SK-N-SH (cell line): ENCODE results near the gene SORBS1. TPM values are rescaled to one million over a fixed set of nuclear protein-coding genes. Genes with fewer than 3 reads are reported as not detected.

Experiments
- CTCF ChIA-PET: fragments of 300-600, 350-600 bp; formaldehyde crosslinking; extraction: SDS; loops from one replicate; lab custom pipeline; 2021; lab: Yijun Ruan, JAX
- POLR2A ChIA-PET: fragments of 350-600 bp; sonication (Branson Sonifier 250); formaldehyde crosslinking; extraction: SDS; loops from one replicate; lab custom pipeline; 2020; ENCODE audit warnings: antibody characterized with exemption, inconsistent platforms; lab: Yijun Ruan, JAX
- DNase-seq: peaks from one replicate; pipeline ENCODE4 v3.0.0; 2012
- H2AFZ ChIP-seq: fragments of 200-600 bp; sonication (generic); 2 replicates; pipeline ENCODE4 v1.8.1; 2016; ENCODE audit warnings: antibody characterized with exemption, mild to moderate bottlenecking, low read depth
- H3F3A ChIP-seq: fragments of 200-600 bp; sonication (generic); replicated peaks from 2 replicates; pipeline ENCODE3; 2016; ENCODE audit warnings: antibody characterized with exemption, mild to moderate bottlenecking; ENCODE audit not compliant: insufficient read depth
- H3K27ac ChIP-seq, 2 experiments: fragments of 200-500 bp in 1 of 2; fragments of 200-600 bp in 1 of 2; sonication (Bioruptor generic) in 1 of 2; sonication (generic), shearing (Covaris generic) in 1 of 2; 2 replicates each; pipeline versions ENCODE4 v1.5.1 to v1.6.1; 2014 to 2016; ENCODE audit warnings: low read depth in 2 of 2, inconsistent platforms in 1 of 2, low read length in 1 of 2, mild to moderate bottlenecking in 1 of 2, mixed read lengths in 1 of 2
- H3K27me3 ChIP-seq: fragments of 200-600 bp; sonication (generic), shearing (Covaris generic); 2 replicates; pipeline ENCODE4 v1.6.1; 2016; ENCODE audit warnings: mixed run types; ENCODE audit not compliant: insufficient read depth
- H3K36me3 ChIP-seq, 2 experiments: fragments of 200-500 bp in 1 of 2; fragments of 200-600 bp in 1 of 2; sonication (Bioruptor generic) in 1 of 2; sonication (generic) in 1 of 2; replicated peaks in 1 of 2; 2 replicates each; pipeline versions ENCODE3 to v1.5.1; 2014 to 2016; ENCODE audit warnings: low read length in 1 of 2, mild to moderate bottlenecking in 1 of 2; ENCODE audit not compliant: insufficient read depth in 2 of 2, control insufficient read depth in 1 of 2
- H3K4me1 ChIP-seq, 2 experiments: fragments of 200-500 bp in 1 of 2; fragments of 200-600 bp in 1 of 2; sonication (Bioruptor generic) in 1 of 2; sonication (generic), shearing (Covaris generic) in 1 of 2; 2 replicates each; pipeline versions ENCODE4 v1.5.1 to v1.6.1; 2014 to 2016; ENCODE audit warnings: low read depth in 1 of 2, low read length in 1 of 2, mixed run types in 1 of 2; ENCODE audit not compliant: insufficient read depth in 2 of 2, control insufficient read depth in 1 of 2
- H3K4me2 ChIP-seq: fragments of 200-600 bp; sonication (generic), shearing (Covaris generic); 2 replicates; pipeline ENCODE4 v1.6.1; 2017; ENCODE audit warnings: mixed run types
- H3K4me3 ChIP-seq, 2 experiments: fragments of 200-500 bp in 1 of 2; fragments of 200-600 bp in 1 of 2; sonication (Bioruptor generic) in 1 of 2; sonication (generic), shearing (Covaris generic) in 1 of 2; 2 replicates each; pipeline versions ENCODE4 v1.5.1 to v1.8.1; 2014 to 2016; ENCODE audit warnings: low read depth in 2 of 2, inconsistent platforms in 1 of 2, low read length in 1 of 2, mild to moderate bottlenecking in 1 of 2, mixed read lengths in 1 of 2, moderate library complexity in 1 of 2
- H3K79me2 ChIP-seq: fragments of 200-600 bp; sonication (generic); 2 replicates; pipeline ENCODE4 v1.8.1; 2017; ENCODE audit warnings: mild to moderate bottlenecking; ENCODE audit not compliant: insufficient read depth
- H3K9ac ChIP-seq: fragments of 200-600 bp; sonication (generic); 2 replicates; pipeline ENCODE4 v1.6.1; 2017; ENCODE audit warnings: mixed run types
- H3K9me2 ChIP-seq: fragments of 200-600 bp; sonication (generic); 2 replicates; pipeline ENCODE4 v1.6.1; 2017; ENCODE audit warnings: mixed run types
- H3K9me3 ChIP-seq: fragments of 200-600 bp; sonication (generic); 2 replicates; pipeline ENCODE4 v1.6.1; 2017; ENCODE audit warnings: mixed run types, mild to moderate bottlenecking, moderate library complexity
- H4K20me1 ChIP-seq: fragments of 200-600 bp; sonication (generic); 2 replicates; pipeline ENCODE4 v1.6.1; 2017; ENCODE audit warnings: mild to moderate bottlenecking, mixed run types; ENCODE audit not compliant: insufficient read depth
- CHD2 ChIP-seq: fragments of 150-350 bp; IDR thresholded peaks from 2 replicates; pipeline ENCODE4 v1.6.1; 2018; ENCODE audit warnings: low read length; ENCODE audit not compliant: partially characterized antibody
- ELF1 ChIP-seq: IDR thresholded peaks from 2 replicates; pipeline ENCODE4 v1.4.0; 2012
- EP300 ChIP-seq, 2 experiments: IDR thresholded peaks; 2 replicates each; pipeline versions ENCODE4 v1.4.0 to v1.6.1; 2012; ENCODE audit warnings: borderline replicate concordance in 1 of 2, low read depth in 1 of 2, low read length in 1 of 2
- FOXJ3 ChIP-seq: sonication (generic); formaldehyde crosslinking; IDR thresholded peaks from 2 replicates; pipeline ENCODE4 v1.5.1; 2020; ENCODE audit warnings: mild to moderate bottlenecking, missing genetic modification reagents
- FOXM1 ChIP-seq: IDR thresholded peaks from 2 replicates; pipeline ENCODE4 v1.4.0; 2012; ENCODE audit warnings: low read depth, mild to moderate bottlenecking
- GATA2 ChIP-seq: sonication (generic); formaldehyde crosslinking; IDR thresholded peaks from 2 replicates; pipeline ENCODE4 v1.5.0; 2020; ENCODE audit warnings: mild to moderate bottlenecking, missing genetic modification reagents
- JUND ChIP-seq: IDR thresholded peaks from 2 replicates; pipeline ENCODE4 v1.4.0; 2012
- MEF2A ChIP-seq: IDR thresholded peaks from 2 replicates; pipeline ENCODE4 v1.4.0; 2012; ENCODE audit warnings: low read depth, borderline replicate concordance
- MXI1 ChIP-seq: IDR thresholded peaks from 2 replicates; pipeline ENCODE4 v1.6.1; 2012; ENCODE audit warnings: mild to moderate bottlenecking, low read depth, low read length, improper control_type of control experiment
- NFIC ChIP-seq: IDR thresholded peaks from 2 replicates; pipeline ENCODE4 v1.4.0; 2012; ENCODE audit warnings: borderline replicate concordance
- POLR2AphosphoS5 ChIP-seq: IDR thresholded peaks from 2 replicates; pipeline ENCODE4 v1.6.1; 2012; ENCODE audit warnings: low read depth, low read length
- RAD21 ChIP-seq: IDR thresholded peaks from 2 replicates; pipeline ENCODE4 v1.6.1; 2012; ENCODE audit warnings: mild to moderate bottlenecking, low read length
- RCOR1 ChIP-seq: fragments of 150-350 bp; IDR thresholded peaks from 2 replicates; pipeline ENCODE4 v1.6.1; 2017; ENCODE audit warnings: antibody characterized with exemption, low read length
- RXRA ChIP-seq: IDR thresholded peaks from 2 replicates; pipeline ENCODE4 v1.4.0; 2012; ENCODE audit warnings: low read depth, mild to moderate bottlenecking, borderline replicate concordance
- SIN3A ChIP-seq: IDR thresholded peaks from 2 replicates; pipeline ENCODE4 v1.6.1; 2012; ENCODE audit warnings: low read depth, mild to moderate bottlenecking, low read length, moderate library complexity, borderline replicate concordance
- TAF1 ChIP-seq: IDR thresholded peaks from 2 replicates; pipeline ENCODE4 v1.6.1; 2012; ENCODE audit warnings: low read depth, mild to moderate bottlenecking, low read length, moderate library complexity, borderline replicate concordance
- TCF12 ChIP-seq: IDR thresholded peaks from 2 replicates; pipeline ENCODE4 v1.4.0; 2012
- TEAD4 ChIP-seq: IDR thresholded peaks from 2 replicates; pipeline ENCODE4 v1.4.0; 2012; ENCODE audit warnings: mild to moderate bottlenecking, borderline replicate concordance; ENCODE audit not compliant: insufficient read depth
- WGBS: methylation state at CpG from one replicate; pipeline ENCODE4 v1.1.6; 2017; ENCODE audit warnings: low lambda C conversion rate; 5-methylcytosine and 5-hydroxymethylcytosine counted together
- polyA plus RNA-seq, 3 experiments: library from polyadenylated mRNA; depleted of rRNA; stranded (reverse); fragments of >200 nt; gene quantifications; 2 replicates each; pipeline ENCODE4 v1.2.3, GENCODE V29; 2012
- TF ChIP-seq, protein P1 (sequence below): fragments of 150-350 bp; IDR thresholded peaks from 2 replicates; pipeline ENCODE4 v1.6.1; 2017; ENCODE audit warnings: antibody characterized with exemption, low read length, low read depth, borderline replicate concordance
- TF ChIP-seq, protein P2 (sequence below): IDR thresholded peaks from 2 replicates; pipeline ENCODE4 v1.4.0; 2012; ENCODE audit warnings: low read depth
- TF ChIP-seq, protein P3 (sequence below): fragments of 150-350 bp; IDR thresholded peaks from 2 replicates; pipeline ENCODE4 v1.6.1; 2016; ENCODE audit warnings: mild to moderate bottlenecking, low read depth, low read length
- TF ChIP-seq, protein P4 (sequence below): IDR thresholded peaks from 2 replicates; pipeline ENCODE4 v1.6.1; 2012; ENCODE audit warnings: mild to moderate bottlenecking, low read depth, low read length, moderate library complexity
- TF ChIP-seq, protein P5 (sequence below): IDR thresholded peaks from 2 replicates; pipeline ENCODE4 v1.4.0; 2012; ENCODE audit warnings: low read depth, borderline replicate concordance

The SORBS1 gene
- polyA plus RNA-seq, 1 of the 3 experiments (the other 2 are of a cell fraction) = 0.36 TPM

DNA sequence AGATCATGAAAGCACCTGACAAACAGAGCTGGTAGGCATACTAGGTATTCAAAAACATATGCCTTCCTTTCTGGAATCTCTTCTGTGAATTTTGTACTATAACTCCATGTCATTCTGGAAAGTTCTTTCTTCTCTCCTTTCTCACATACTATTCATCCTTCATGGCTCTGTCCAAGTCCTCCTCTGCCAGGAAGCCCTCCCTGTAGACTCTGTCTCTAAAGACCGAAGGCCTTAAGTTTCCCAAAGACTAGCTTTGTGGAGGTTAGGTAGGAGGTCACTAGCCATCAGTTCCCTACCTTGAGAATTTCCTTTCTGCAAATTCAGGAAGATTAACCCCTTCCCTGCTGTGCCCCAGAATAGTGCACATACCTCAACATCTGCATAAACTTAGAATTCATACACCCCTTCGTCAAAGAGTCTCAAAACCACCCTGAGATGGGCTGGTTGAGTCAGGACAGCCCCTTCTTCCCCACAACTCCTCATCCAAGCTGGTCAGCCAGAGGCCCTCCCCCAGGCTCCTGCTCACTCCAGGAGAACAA is 20.6 kb downstream of the SORBS1 start (continued):
- TF ChIP-seq EP300 (IDR thresholded peaks at IDR 0.05; ENCODE audit: borderline replicate concordance in 1 of 2, low read depth in 1 of 2, low read length in 1 of 2) = no peak
- TF ChIP-seq, protein P1, sequence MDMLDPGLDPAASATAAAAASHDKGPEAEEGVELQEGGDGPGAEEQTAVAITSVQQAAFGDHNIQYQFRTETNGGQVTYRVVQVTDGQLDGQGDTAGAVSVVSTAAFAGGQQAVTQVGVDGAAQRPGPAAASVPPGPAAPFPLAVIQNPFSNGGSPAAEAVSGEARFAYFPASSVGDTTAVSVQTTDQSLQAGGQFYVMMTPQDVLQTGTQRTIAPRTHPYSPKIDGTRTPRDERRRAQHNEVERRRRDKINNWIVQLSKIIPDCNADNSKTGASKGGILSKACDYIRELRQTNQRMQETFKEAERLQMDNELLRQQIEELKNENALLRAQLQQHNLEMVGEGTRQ = no peak
- no peak for TF ChIP-seq TEAD4
- TF ChIP-seq POLR2AphosphoS5 = no peak

DNA sequence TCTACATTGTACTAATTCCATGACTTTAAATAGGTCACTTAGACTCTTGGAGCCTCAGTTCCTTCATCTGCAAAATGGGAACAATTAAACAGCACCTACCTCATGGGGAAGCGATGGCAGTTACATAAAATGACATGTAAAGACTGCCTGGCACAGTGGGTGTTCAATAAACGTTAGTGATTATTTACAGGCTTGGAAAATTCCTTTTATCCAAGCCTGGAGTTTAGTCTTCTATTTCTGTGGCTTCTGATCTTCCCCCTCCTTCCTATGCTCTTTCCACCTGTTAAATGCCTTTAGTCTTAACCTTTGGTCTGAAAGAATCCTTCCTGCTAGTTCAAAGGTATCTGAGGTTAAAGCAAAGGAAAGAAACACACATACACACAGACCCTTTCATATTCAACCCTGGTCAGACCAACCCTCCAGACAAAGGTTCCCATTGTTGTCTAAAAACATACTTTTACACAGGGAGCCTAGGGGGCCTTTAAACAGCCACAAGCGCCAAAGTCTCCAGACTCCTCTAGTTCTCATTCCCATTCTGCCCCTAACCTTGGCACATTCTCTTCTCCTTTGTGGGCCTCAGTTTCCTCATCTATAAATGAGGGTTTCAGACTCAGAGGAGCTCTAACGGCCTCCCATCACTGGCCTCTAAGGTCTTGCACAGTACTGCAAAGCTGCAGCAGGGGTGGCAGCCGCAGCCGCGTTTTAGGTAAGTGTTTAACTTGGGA is 21.4 kb downstream of the SORBS1 start:
- H3K36me3 ChIP-seq = no peaks in the 10 kb centered on the region
- no peaks in the 10 kb centered on the region for H3K79me2 ChIP-seq
- no peaks in the 10 kb centered on the region for H4K20me1 ChIP-seq
- no peaks in the 10 kb centered on the region for H3K4me1 ChIP-seq
- CTCF ChIA-PET = no interaction called here
- POLR2A ChIA-PET = no interaction called here
- no peaks in the 10 kb centered on the region for H3F3A ChIP-seq
- no peak overlapping the region for H3K4me2 ChIP-seq
- DNase-seq = no peak
- H3K9ac ChIP-seq = no peak overlapping the region
- H3K27ac ChIP-seq = no peak overlapping the region
- no peaks in the 10 kb centered on the region for H3K9me3 ChIP-seq
- no peak overlapping the region for H3K4me3 ChIP-seq
- 72% methylated on average over 7 of the region's 7 CpGs for WGBS
- no peak overlapping the region for H2AFZ ChIP-seq
- no peaks in the 10 kb centered on the region for H3K9me2 ChIP-seq
- no peaks in the 10 kb centered on the region for H3K27me3 ChIP-seq
- TF ChIP-seq RXRA (no peak), JUND (no peak), TEAD4 (no peak), CHD2 (no peak), MEF2A (no peak), TAF1 (no peak), FOXM1 (no peak), RAD21 (no peak), NFIC (no peak), TCF12 (no peak), RCOR1 (no peak), GATA2 (no peak), ELF1 (no peak), FOXJ3 (CRISPR knock-in tag) (no peak), MXI1 (no peak), SIN3A (no peak)
- TF ChIP-seq, protein P2, sequence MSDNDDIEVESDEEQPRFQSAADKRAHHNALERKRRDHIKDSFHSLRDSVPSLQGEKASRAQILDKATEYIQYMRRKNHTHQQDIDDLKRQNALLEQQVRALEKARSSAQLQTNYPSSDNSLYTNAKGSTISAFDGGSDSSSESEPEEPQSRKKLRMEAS = no peak
- TF ChIP-seq, protein P3, sequence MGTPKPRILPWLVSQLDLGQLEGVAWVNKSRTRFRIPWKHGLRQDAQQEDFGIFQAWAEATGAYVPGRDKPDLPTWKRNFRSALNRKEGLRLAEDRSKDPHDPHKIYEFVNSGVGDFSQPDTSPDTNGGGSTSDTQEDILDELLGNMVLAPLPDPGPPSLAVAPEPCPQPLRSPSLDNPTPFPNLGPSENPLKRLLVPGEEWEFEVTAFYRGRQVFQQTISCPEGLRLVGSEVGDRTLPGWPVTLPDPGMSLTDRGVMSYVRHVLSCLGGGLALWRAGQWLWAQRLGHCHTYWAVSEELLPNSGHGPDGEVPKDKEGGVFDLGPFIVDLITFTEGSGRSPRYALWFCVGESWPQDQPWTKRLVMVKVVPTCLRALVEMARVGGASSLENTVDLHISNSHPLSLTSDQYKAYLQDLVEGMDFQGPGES = no peak
- TF ChIP-seq, protein P4, sequence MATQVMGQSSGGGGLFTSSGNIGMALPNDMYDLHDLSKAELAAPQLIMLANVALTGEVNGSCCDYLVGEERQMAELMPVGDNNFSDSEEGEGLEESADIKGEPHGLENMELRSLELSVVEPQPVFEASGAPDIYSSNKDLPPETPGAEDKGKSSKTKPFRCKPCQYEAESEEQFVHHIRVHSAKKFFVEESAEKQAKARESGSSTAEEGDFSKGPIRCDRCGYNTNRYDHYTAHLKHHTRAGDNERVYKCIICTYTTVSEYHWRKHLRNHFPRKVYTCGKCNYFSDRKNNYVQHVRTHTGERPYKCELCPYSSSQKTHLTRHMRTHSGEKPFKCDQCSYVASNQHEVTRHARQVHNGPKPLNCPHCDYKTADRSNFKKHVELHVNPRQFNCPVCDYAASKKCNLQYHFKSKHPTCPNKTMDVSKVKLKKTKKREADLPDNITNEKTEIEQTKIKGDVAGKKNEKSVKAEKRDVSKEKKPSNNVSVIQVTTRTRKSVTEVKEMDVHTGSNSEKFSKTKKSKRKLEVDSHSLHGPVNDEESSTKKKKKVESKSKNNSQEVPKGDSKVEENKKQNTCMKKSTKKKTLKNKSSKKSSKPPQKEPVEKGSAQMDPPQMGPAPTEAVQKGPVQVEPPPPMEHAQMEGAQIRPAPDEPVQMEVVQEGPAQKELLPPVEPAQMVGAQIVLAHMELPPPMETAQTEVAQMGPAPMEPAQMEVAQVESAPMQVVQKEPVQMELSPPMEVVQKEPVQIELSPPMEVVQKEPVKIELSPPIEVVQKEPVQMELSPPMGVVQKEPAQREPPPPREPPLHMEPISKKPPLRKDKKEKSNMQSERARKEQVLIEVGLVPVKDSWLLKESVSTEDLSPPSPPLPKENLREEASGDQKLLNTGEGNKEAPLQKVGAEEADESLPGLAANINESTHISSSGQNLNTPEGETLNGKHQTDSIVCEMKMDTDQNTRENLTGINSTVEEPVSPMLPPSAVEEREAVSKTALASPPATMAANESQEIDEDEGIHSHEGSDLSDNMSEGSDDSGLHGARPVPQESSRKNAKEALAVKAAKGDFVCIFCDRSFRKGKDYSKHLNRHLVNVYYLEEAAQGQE = no peak
- TF ChIP-seq, protein P5, sequence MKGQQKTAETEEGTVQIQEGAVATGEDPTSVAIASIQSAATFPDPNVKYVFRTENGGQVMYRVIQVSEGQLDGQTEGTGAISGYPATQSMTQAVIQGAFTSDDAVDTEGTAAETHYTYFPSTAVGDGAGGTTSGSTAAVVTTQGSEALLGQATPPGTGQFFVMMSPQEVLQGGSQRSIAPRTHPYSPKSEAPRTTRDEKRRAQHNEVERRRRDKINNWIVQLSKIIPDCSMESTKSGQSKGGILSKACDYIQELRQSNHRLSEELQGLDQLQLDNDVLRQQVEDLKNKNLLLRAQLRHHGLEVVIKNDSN = no peak
